Endothelial cell of umbilical vein (primary cell): Measurements from ENCODE around the gene C14orf132. TPM values are rescaled to one million over a fixed set of nuclear protein-coding genes. Genes with fewer than 3 reads are reported as not detected.

Experiments
- BruUV-seq: library from RNA; stranded (reverse); fragments of 400-500 nt; replicated peaks from 2 replicates; lab custom pipeline; 2021; lab: Mats Ljungman, UMichigan
- CTCF ChIA-PET: fragments of 300-600, 350-600 bp; sonication (Branson Sonifier 250); formaldehyde crosslinking; loops from one replicate; lab custom pipeline; 2021; ENCODE audit warnings: antibody characterized with exemption, inconsistent platforms; lab: Charles Lee
- POLR2A ChIA-PET: fragments of 300-600, 350-600 bp; sonication (Branson Sonifier 250); formaldehyde crosslinking; loops from one replicate; lab custom pipeline; 2021; ENCODE audit warnings: antibody characterized with exemption, inconsistent platforms; lab: Charles Lee
- DNase-seq: peaks from one replicate; pipeline ENCODE4 v3.0.0-alpha.2; 2011; ENCODE audit warnings: low read depth, low spot score
- FAIRE-seq: peaks from 2 replicates; lab custom pipeline; 2011; peaks lifted over from hg19 to GRCh38; lab: Jason Lieb, UNC
- H2AFZ ChIP-seq: 2 replicates; pipeline ENCODE4 v1.6.0; 2012; ENCODE audit warnings: low read depth, low read length, control low read depth, inconsistent platforms
- H3K27ac ChIP-seq: 2 replicates; pipeline ENCODE4 v1.5.1; 2011; ENCODE audit warnings: low read depth, mild to moderate bottlenecking, control low read depth, low read length, moderate library complexity; ENCODE audit not compliant: insufficient read depth
- H3K27me3 ChIP-seq, 2 experiments: 2 replicates each; pipeline versions ENCODE4 v1.6.0 to v1.6.1; 2011; ENCODE audit warnings: low read length in 2 of 2, mixed read lengths in 1 of 2; ENCODE audit not compliant: control insufficient read depth in 2 of 2, insufficient read depth in 2 of 2
- H3K36me3 ChIP-seq, 2 experiments: 2 replicates in 1 of 2; 3 replicates in 1 of 2; pipeline ENCODE4 v1.5.1; 2011; ENCODE audit warnings: low read length in 2 of 2, mild to moderate bottlenecking in 1 of 2, moderate library complexity in 1 of 2; ENCODE audit not compliant: control insufficient read depth in 2 of 2, insufficient read depth in 2 of 2; ENCODE audit errors: extremely low read depth in 1 of 2
- H3K4me1 ChIP-seq: 3 replicates; pipeline ENCODE4 v1.5.1; 2011; ENCODE audit warnings: mild to moderate bottlenecking, low read length; ENCODE audit not compliant: control insufficient read depth, insufficient read depth; ENCODE audit errors: extremely low read depth
- H3K4me2 ChIP-seq: 2 replicates; pipeline ENCODE4 v1.6.1; 2011; ENCODE audit warnings: low read length, control low read depth, mixed read lengths; ENCODE audit not compliant: insufficient read depth
- H3K4me3 ChIP-seq, 3 experiments: fragments of 200-600 bp in 1 of 3; sonication (generic), shearing (Covaris generic) in 1 of 3; replicated peaks in 1 of 3; 2 replicates each; pipeline ENCODE4 v1.5.1; 2011 to 2016; ENCODE audit warnings: control low read depth in 3 of 3, low read length in 3 of 3, mild to moderate bottlenecking in 2 of 3, inconsistent platforms in 1 of 3, low read depth in 1 of 3, moderate library complexity in 1 of 3; ENCODE audit not compliant: insufficient read depth in 1 of 3
- H3K79me2 ChIP-seq: 2 replicates; pipeline ENCODE4 v1.6.0; 2012; ENCODE audit warnings: low read length, inconsistent platforms; ENCODE audit not compliant: control insufficient read depth, insufficient read depth
- H3K9ac ChIP-seq: replicated peaks from 2 replicates; pipeline ENCODE3; 2011; ENCODE audit warnings: low read length, control low read depth; ENCODE audit not compliant: insufficient read depth; ENCODE audit errors: extremely low read depth
- H3K9me1 ChIP-seq: replicated peaks from 3 replicates; pipeline ENCODE4 v1.6.0; 2011; ENCODE audit warnings: mild to moderate bottlenecking, low read length; ENCODE audit not compliant: control insufficient read depth, insufficient read depth; ENCODE audit errors: extremely low read depth
- H3K9me3 ChIP-seq: replicated peaks from 2 replicates; pipeline ENCODE4 v1.5.1; 2012; ENCODE audit warnings: low read length, inconsistent platforms; ENCODE audit not compliant: control insufficient read depth, insufficient read depth
- H4K20me1 ChIP-seq: replicated peaks from 2 replicates; pipeline ENCODE3; 2011; ENCODE audit warnings: mild to moderate bottlenecking, low read length; ENCODE audit not compliant: control insufficient read depth, insufficient read depth; ENCODE audit errors: extremely low read depth
- EZH2 ChIP-seq: IDR thresholded peaks from 2 replicates; pipeline ENCODE4 v1.6.1; 2012; ENCODE audit warnings: borderline replicate concordance, low read depth, mild to moderate bottlenecking, moderate library complexity, low read length, inconsistent platforms; ENCODE audit not compliant: severe bottlenecking
- GATA2 ChIP-seq: IDR thresholded peaks from 2 replicates; pipeline ENCODE4 v1.7.0; 2011; ENCODE audit warnings: low read depth, mild to moderate bottlenecking, moderate library complexity, mixed read lengths, low read length; ENCODE audit not compliant: insufficient read length, insufficient read depth
- MYC ChIP-seq: IDR thresholded peaks from one replicate; pipeline ENCODE4 v1.6.1; 2011; ENCODE audit warnings: mild to moderate bottlenecking, low read depth, low read length
- POLR2AphosphoS5 ChIP-seq: IDR thresholded peaks from 2 replicates; pipeline ENCODE4 v1.6.1; 2012; ENCODE audit warnings: low read depth, mild to moderate bottlenecking, control low read depth, low read length, moderate library complexity; ENCODE audit not compliant: insufficient read depth
- dilution Hi-C: fragments of 300-500 bp; cut with MboI; formaldehyde crosslinking; loops from one replicate; pipeline ENCODE4 v1.15.0; 2019; ENCODE audit warnings: low sequenced_read_pairs; ENCODE audit not compliant: extremely low pct_ligation_motif_present
- intact Hi-C: fragments of 100-400 bp; cut with micrococcal nuclease; formaldehyde crosslinking; loops from one replicate; pipeline ENCODE4 v1.10.0; 2022
- polyA plus RNA-seq, 4 experiments: library from polyadenylated mRNA; depleted of rRNA in 3 of 4; stranded (reverse) in 3 of 4; unstranded in 1 of 4; fragments of >200 nt; gene quantifications; 2 replicates each; pipeline versions ENCODE4 v1.2.1 to v1.2.3, GENCODE V29; 2011 to 2012; ENCODE audit warnings: missing spikeins in 1 of 4
- total RNA-seq: library from RNA; stranded (reverse); gene quantifications from 2 replicates; pipeline ENCODE4 v1.2.3, GENCODE V29; 2021
- TF ChIP-seq, protein P1 (sequence below): IDR thresholded peaks from 2 replicates; pipeline ENCODE4 v1.6.1; 2011; ENCODE audit not compliant: insufficient read depth, insufficient read length
- TF ChIP-seq, protein P2 (sequence below), 2 donors: IDR thresholded peaks; 1 replicate in 1 of 2; 2 replicates in 1 of 2; pipeline ENCODE4 v1.5.1; 2011; ENCODE audit warnings: low read length in 2 of 2, mild to moderate bottlenecking in 2 of 2, moderate library complexity in 2 of 2, control low read depth in 1 of 2, inconsistent platforms in 1 of 2, low read depth in 1 of 2; ENCODE audit not compliant: insufficient read depth in 1 of 2; ENCODE audit errors: extremely low read depth in 1 of 2

C14orf132 gene
- total and polyA plus RNA-seq, 2 donors (not counting 3 experiments of a cell fraction or from before 2014, with no cell fraction given), result 3.2 to 7.6 TPM

DNA sequence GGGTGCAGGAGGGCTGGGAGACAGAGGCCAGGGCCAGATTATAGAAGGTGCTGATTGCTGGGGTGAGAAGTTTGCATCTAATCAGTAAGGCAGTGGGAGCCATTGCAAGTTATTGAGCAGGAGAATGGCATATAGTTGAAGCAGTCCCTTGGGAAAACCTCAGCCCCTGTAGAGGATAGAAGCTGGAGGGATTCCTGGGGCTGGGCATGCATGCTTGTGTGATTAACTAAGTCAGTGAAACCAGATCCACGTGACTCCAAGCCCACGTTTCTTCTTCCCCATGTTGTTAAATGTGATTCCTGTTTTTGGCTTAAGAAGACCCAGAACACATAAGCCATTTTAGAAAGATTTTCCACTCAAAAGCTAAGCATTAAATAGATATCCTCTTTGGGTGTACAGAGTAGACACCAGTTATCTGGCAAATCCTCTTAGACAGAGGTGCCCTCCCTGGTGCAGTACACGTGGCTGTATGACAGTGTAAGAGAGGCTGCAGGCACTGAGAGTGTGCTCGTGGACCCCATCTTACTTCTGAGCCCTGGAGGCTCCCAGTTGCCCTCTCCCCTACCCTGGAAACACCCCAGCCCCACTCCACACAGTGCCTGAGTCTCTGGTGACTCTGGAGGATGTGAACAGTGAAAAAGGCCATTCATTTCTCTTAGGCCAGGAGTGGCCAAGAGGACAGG is 3.2 kb downstream of the C14orf132 start:
- no peaks in the 10 kb centered on the region for H3K79me2 ChIP-seq

More for the DNA sequence above, 3.2 kb downstream of the C14orf132 start:
- no peaks in the 10 kb centered on the region for H3K9me3 ChIP-seq
- no peaks in the 10 kb centered on the region for H3K36me3 ChIP-seq
- intact Hi-C loops, result no loop called here
- POLR2A ChIA-PET, result no interaction called here
- H4K20me1 ChIP-seq, result no peaks in the 10 kb centered on the region
- no TSS peak for BruUV-seq
- no peak overlapping the region for H3K27ac ChIP-seq
- no peak overlapping the region for H3K9ac ChIP-seq
- dilution Hi-C loops, result no loop called here
- H2AFZ ChIP-seq, result no peak overlapping the region
- H3K27me3 ChIP-seq, result peaks cover 5 to 8% of the 10 kb centered on the region in 2 experiments
- peaks cover 8% of the 10 kb centered on the region for H3K4me1 ChIP-seq
- CTCF ChIA-PET, result no interaction called here
- FAIRE-seq (no peak), DNase-seq (no peak)
- no peak overlapping the region for H3K4me3 ChIP-seq
- H3K9me1 ChIP-seq, result no peaks in the 10 kb centered on the region
- TF ChIP-seq, protein P1, sequence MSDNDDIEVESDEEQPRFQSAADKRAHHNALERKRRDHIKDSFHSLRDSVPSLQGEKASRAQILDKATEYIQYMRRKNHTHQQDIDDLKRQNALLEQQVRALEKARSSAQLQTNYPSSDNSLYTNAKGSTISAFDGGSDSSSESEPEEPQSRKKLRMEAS, result no peak
- TF ChIP-seq EZH2 (no peak), MYC (no peak), POLR2AphosphoS5 (no peak), GATA2 (no peak)
- TF ChIP-seq, protein P2, sequence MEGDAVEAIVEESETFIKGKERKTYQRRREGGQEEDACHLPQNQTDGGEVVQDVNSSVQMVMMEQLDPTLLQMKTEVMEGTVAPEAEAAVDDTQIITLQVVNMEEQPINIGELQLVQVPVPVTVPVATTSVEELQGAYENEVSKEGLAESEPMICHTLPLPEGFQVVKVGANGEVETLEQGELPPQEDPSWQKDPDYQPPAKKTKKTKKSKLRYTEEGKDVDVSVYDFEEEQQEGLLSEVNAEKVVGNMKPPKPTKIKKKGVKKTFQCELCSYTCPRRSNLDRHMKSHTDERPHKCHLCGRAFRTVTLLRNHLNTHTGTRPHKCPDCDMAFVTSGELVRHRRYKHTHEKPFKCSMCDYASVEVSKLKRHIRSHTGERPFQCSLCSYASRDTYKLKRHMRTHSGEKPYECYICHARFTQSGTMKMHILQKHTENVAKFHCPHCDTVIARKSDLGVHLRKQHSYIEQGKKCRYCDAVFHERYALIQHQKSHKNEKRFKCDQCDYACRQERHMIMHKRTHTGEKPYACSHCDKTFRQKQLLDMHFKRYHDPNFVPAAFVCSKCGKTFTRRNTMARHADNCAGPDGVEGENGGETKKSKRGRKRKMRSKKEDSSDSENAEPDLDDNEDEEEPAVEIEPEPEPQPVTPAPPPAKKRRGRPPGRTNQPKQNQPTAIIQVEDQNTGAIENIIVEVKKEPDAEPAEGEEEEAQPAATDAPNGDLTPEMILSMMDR (IDR thresholded peaks at IDR 0.05; ENCODE audit: extremely low read depth in 1 of 2, insufficient read depth in 1 of 2, low read depth in 1 of 2, low read length in 2 of 2), result no peak
- no peak overlapping the region for H3K4me2 ChIP-seq
